HepG2 (cell line): ENCODE results near the gene MEIS1. TPM values are rescaled to one million over a fixed set of nuclear protein-coding genes. Genes with fewer than 3 reads are reported as not detected.

Source experiments
- ATAC-seq: fragments of 200-7000 bp; cut with Tn5 transposase; 3 replicates; pipeline ENCODE4 v1.9.1; 2020; ENCODE audit warnings: mild to moderate bottlenecking, moderate library complexity
- BruUV-seq: library from RNA; stranded (reverse); fragments of 400-500 nt; replicated peaks from 2 replicates; lab custom pipeline; 2021; lab: Mats Ljungman, UMichigan
- CTCF ChIA-PET: fragments of 300-600 bp; formaldehyde crosslinking; extraction: SDS; loops from one replicate; lab custom pipeline; 2021; ENCODE audit warnings: low total read pairs, inconsistent platforms, low intra/inter-chr PET ratio; lab: Yijun Ruan, JAX
- POLR2A ChIA-PET: fragments of 350-600 bp; sonication (Branson Sonifier 250); formaldehyde crosslinking; loops from one replicate; lab custom pipeline; 2020; ENCODE audit warnings: antibody characterized with exemption, inconsistent platforms; lab: Yijun Ruan, JAX
- DNase-seq: peaks from one replicate; pipeline ENCODE4 v3.0.0-alpha.2; 2015; ENCODE audit warnings: low spot score
- FAIRE-seq: peaks from 3 replicates; lab custom pipeline; 2011; peaks lifted over from hg19 to GRCh38; lab: Jason Lieb, UNC
- H2AFZ ChIP-seq: one replicate; pipeline ENCODE4 v1.6.1; 2011; ENCODE audit warnings: low read length, inconsistent platforms
- H3K27ac ChIP-seq: fragments of 300-600 bp; 3 replicates; pipeline ENCODE4 v1.8.0; 2011; ENCODE audit warnings: mixed run types, mild to moderate bottlenecking, mixed read lengths, low read length, inconsistent platforms; ENCODE audit not compliant: insufficient read depth; ENCODE audit errors: extremely low read length
- H3K27me3 ChIP-seq, 2 experiments: fragments of 200-600 bp in 1 of 2; 2 replicates in 1 of 2; 3 replicates in 1 of 2; pipeline versions ENCODE4 v1.6.0 to v1.8.0; 2011; ENCODE audit warnings: low read length in 2 of 2, mild to moderate bottlenecking in 2 of 2, moderate library complexity in 2 of 2, inconsistent platforms in 1 of 2; ENCODE audit not compliant: insufficient read depth in 2 of 2, control insufficient read depth in 1 of 2
- H3K36me3 ChIP-seq, 2 experiments: fragments of 200-600 bp in 1 of 2; replicated peaks in 1 of 2; 2 replicates in 1 of 2; 3 replicates in 1 of 2; pipeline versions ENCODE4 v1.5.1 to v1.8.0; 2011; ENCODE audit warnings: low read length in 2 of 2, inconsistent platforms in 1 of 2; ENCODE audit not compliant: insufficient read depth in 2 of 2, control insufficient read depth in 1 of 2
- H3K4me1 ChIP-seq: 2 replicates; pipeline ENCODE4 v1.5.1; 2012; ENCODE audit warnings: low read length, inconsistent platforms; ENCODE audit not compliant: insufficient read depth
- H3K4me2 ChIP-seq: 2 replicates; pipeline ENCODE4 v1.6.0; 2011; ENCODE audit warnings: low read depth, low read length, inconsistent platforms
- H3K4me3 ChIP-seq, 3 experiments: fragments of 200-600 bp in 1 of 3; sonication (generic), shearing (Covaris generic) in 1 of 3; replicated peaks in 1 of 3; 2 replicates each; pipeline ENCODE4 v1.5.1; 2011 to 2016; ENCODE audit warnings: low read length in 3 of 3, inconsistent platforms in 2 of 3, low read depth in 2 of 3, mild to moderate bottlenecking in 2 of 3, control low read depth in 1 of 3, mixed read lengths in 1 of 3; ENCODE audit not compliant: insufficient read depth in 1 of 3
- H3K79me2 ChIP-seq: one replicate; pipeline ENCODE4 v1.6.1; 2011; ENCODE audit warnings: low read length, inconsistent platforms; ENCODE audit not compliant: insufficient read depth
- H3K9ac ChIP-seq: 2 replicates; pipeline ENCODE4 v1.6.0; 2011; ENCODE audit warnings: mild to moderate bottlenecking, low read depth, low read length, inconsistent platforms; ENCODE audit not compliant: insufficient read depth
- H3K9me3 ChIP-seq: 2 replicates; pipeline ENCODE4 v1.5.1; 2012; ENCODE audit warnings: mild to moderate bottlenecking, low read length
- H4K20me1 ChIP-seq: 2 replicates; pipeline ENCODE4 v1.6.0; 2011; ENCODE audit warnings: inconsistent platforms, mild to moderate bottlenecking, low read length, moderate library complexity; ENCODE audit not compliant: insufficient read depth
- AGO2 ChIP-seq: fragments of 200-400 bp; formaldehyde crosslinking; optimal IDR thresholded peaks from 2 replicates; pipeline ENCODE3; 2017; ENCODE audit warnings: mild to moderate bottlenecking, low read depth, low read length, moderate library complexity
- ELF1 ChIP-seq: sonication (generic); formaldehyde crosslinking; IDR thresholded peaks from 2 replicates; pipeline ENCODE4 v1.4.0; 2020; ENCODE audit warnings: missing genetic modification reagents
- HNRNPK ChIP-seq: fragments of 200-400 bp; formaldehyde crosslinking; IDR thresholded peaks from 2 replicates; pipeline ENCODE4 v1.6.1; 2018; ENCODE audit warnings: low read length, low read depth, moderate library complexity, mild to moderate bottlenecking; ENCODE audit not compliant: poor library complexity, severe bottlenecking
- MAZ ChIP-seq, 2 experiments: sonication (generic) in 1 of 2; formaldehyde crosslinking in 1 of 2; IDR thresholded peaks; 2 replicates each; pipeline versions ENCODE4 v1.5.0 to v1.6.1; 2012 to 2020; ENCODE audit warnings: low read depth in 2 of 2, mild to moderate bottlenecking in 2 of 2, borderline replicate concordance in 1 of 2, improper control_type of control experiment in 1 of 2, low read length in 1 of 2, missing genetic modification reagents in 1 of 2, moderate library complexity in 1 of 2
- MIXL1 ChIP-seq: IDR thresholded peaks from 2 replicates; pipeline ENCODE4 v1.6.1; 2016
- PITX1 ChIP-seq: sonication (generic); formaldehyde crosslinking; IDR thresholded peaks from 2 replicates; pipeline ENCODE4 v1.5.1; 2020; ENCODE audit warnings: mild to moderate bottlenecking, missing genetic modification reagents
- RXRA ChIP-seq: sonication (generic); formaldehyde crosslinking; IDR thresholded peaks from 2 replicates; pipeline ENCODE4 v1.5.1; 2020; ENCODE audit warnings: missing genetic modification reagents
- SAP130 ChIP-seq: IDR thresholded peaks from 2 replicates; pipeline ENCODE4 v1.6.1; 2016; ENCODE audit warnings: low read depth
- SYNCRIP ChIP-seq: fragments of 200-400 bp; formaldehyde crosslinking; IDR thresholded peaks from 2 replicates; pipeline ENCODE4 v1.6.1; 2018; ENCODE audit warnings: mild to moderate bottlenecking, low read depth, low read length; ENCODE audit not compliant: insufficient read depth
- THAP11 ChIP-seq: IDR thresholded peaks from 2 replicates; pipeline ENCODE4 v1.6.1; 2016; ENCODE audit warnings: missing biosample characterization, missing genetic modification reagents
- ZBTB7A ChIP-seq: sonication (generic); formaldehyde crosslinking; IDR thresholded peaks from 2 replicates; pipeline ENCODE4 v1.8.0; 2022; ENCODE audit warnings: mild to moderate bottlenecking, missing genetic modification reagents
- ZNF124 ChIP-seq: sonication (generic); formaldehyde crosslinking; IDR thresholded peaks from 2 replicates; pipeline ENCODE4 v1.4.0; 2020; ENCODE audit warnings: missing genetic modification reagents
- ZNF337 ChIP-seq: sonication (generic); formaldehyde crosslinking; IDR thresholded peaks from 2 replicates; pipeline ENCODE4 v1.5.1; 2020; ENCODE audit warnings: missing genetic modification reagents, low read depth, mild to moderate bottlenecking, borderline replicate concordance
- WGBS: methylation state at CpG from one replicate; pipeline ENCODE4 v1.1.6; 2017; ENCODE audit warnings: low lambda C conversion rate; 5-methylcytosine and 5-hydroxymethylcytosine counted together
- in situ Hi-C: cut with HindIII; loops from 2 replicates; pipeline ENCODE4 v1.10.0; 2017; ENCODE audit warnings: low pct_unique_long_range_greater_than_20kb; ENCODE audit not compliant: extremely low pct_ligation_motif_present
- intact Hi-C: fragments of 100-400 bp; cut with micrococcal nuclease; formaldehyde crosslinking; loops from one replicate; pipeline ENCODE4 v1.10.0; 2022; ENCODE audit not compliant: unreplicated experiment
- polyA plus RNA-seq, 8 experiments: library from polyadenylated mRNA; depleted of rRNA in 3 of 8; stranded (reverse) in 7 of 8; unstranded in 1 of 8; fragments of >200 nt; fragmentation: Illumina TruSeq in 4 of 8; extraction: Trizol in 4 of 8; gene quantifications; 2 replicates each; pipeline versions ENCODE4 v1.2.1 to v1.2.3, GENCODE V29; 2011 to 2016; ENCODE audit warnings: low read depth in 4 of 8, missing spikeins in 1 of 8, mixed read lengths in 1 of 8; ENCODE audit not compliant: insufficient read depth in 1 of 8
- total RNA-seq, 5 experiments: library from RNA; depleted of rRNA; stranded (reverse); fragments of >200 nt; fragmentation: Illumina TruSeq; extraction: Trizol; gene quantifications; 2 replicates each; pipeline ENCODE4 v1.2.3, GENCODE V29; 2016; ENCODE audit warnings: low read depth in 1 of 5
- TF ChIP-seq, protein P1 (sequence below): IDR thresholded peaks from 2 replicates; pipeline ENCODE4 v1.6.1; 2012; ENCODE audit warnings: inconsistent platforms
- TF ChIP-seq, protein P2 (sequence below): sonication (generic); formaldehyde crosslinking; IDR thresholded peaks from 2 replicates; pipeline ENCODE4 v1.4.0; 2020; ENCODE audit warnings: mild to moderate bottlenecking, missing genetic modification reagents

Gene MEIS1
- total and polyA plus RNA-seq, 2 of the 13 experiments (the other 11 are each of a cell fraction or from before 2014, with no cell fraction given), result 3.8 to 6.0 TPM

DNA sequence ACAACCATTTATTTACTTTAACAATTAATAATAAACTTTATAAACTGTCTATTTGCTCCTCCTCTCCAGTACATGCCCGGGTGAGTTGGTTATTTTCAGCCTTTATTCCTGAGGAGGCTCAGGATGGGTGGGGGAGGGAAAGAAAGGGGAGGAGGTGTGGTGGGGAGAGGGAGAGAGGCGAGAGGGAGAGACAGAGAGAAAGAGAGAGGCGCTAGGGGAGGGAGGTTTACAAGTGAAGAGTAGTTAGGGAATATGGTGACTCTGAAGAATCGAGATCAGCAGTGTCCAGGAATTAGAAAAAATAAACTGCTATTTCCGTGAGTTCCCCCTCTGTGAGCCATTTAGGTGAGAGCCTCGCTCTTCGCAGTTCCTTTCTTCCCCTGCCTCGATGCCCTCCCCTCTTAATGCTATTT lies 138.9 kb downstream of the MEIS1 start:
- H3K36me3 ChIP-seq, result no peaks in the 10 kb centered on the region
- H3K4me3 ChIP-seq, result no peak overlapping the region
- peaks cover 4% of the 10 kb centered on the region; the same call in 1 of the 2 replicates for H4K20me1 ChIP-seq
- FAIRE-seq (no peak), ATAC-seq (no peak), DNase-seq (no peak)
- intact Hi-C loops (loop anchor here (2.0 kb wide), 2 partner anchors 561 to 933 kb away; no protein-coding TSS in a partner anchor), in situ Hi-C loops (loop anchor here (10.0 kb wide), 1 partner anchor 559 kb away; no protein-coding TSS in a partner anchor)
- ChIA-PET CTCF (no interaction called here), POLR2A (no interaction called here)
- H3K4me2 ChIP-seq, result no peak overlapping the region
- peaks cover 36% of the 10 kb centered on the region for H3K4me1 ChIP-seq
- H3K9ac ChIP-seq, result no peak overlapping the region
- TF ChIP-seq MIXL1 (CRISPR knock-in tag), result no peak
- TF ChIP-seq ZNF124 (CRISPR knock-in tag), result no peak
- TF ChIP-seq THAP11 (CRISPR knock-in tag), result no peak
- no peak for TF ChIP-seq ZNF337 (CRISPR knock-in tag)
- no peak for TF ChIP-seq ZBTB7A (CRISPR knock-in tag)
- peak; percentile 80 for TF ChIP-seq HNRNPK
- WGBS, result 58% methylated on average over 8 of the region's 8 CpGs
- no peaks in the 10 kb centered on the region for H3K9me3 ChIP-seq
- peaks cover 20 to 35% of the 10 kb centered on the region in 2 experiments for H3K27me3 ChIP-seq
- no peak overlapping the region for H3K27ac ChIP-seq
- no peak overlapping the region for H2AFZ ChIP-seq
- no peaks in the 10 kb centered on the region for H3K79me2 ChIP-seq
- BruUV-seq, result no TSS peak

DNA sequence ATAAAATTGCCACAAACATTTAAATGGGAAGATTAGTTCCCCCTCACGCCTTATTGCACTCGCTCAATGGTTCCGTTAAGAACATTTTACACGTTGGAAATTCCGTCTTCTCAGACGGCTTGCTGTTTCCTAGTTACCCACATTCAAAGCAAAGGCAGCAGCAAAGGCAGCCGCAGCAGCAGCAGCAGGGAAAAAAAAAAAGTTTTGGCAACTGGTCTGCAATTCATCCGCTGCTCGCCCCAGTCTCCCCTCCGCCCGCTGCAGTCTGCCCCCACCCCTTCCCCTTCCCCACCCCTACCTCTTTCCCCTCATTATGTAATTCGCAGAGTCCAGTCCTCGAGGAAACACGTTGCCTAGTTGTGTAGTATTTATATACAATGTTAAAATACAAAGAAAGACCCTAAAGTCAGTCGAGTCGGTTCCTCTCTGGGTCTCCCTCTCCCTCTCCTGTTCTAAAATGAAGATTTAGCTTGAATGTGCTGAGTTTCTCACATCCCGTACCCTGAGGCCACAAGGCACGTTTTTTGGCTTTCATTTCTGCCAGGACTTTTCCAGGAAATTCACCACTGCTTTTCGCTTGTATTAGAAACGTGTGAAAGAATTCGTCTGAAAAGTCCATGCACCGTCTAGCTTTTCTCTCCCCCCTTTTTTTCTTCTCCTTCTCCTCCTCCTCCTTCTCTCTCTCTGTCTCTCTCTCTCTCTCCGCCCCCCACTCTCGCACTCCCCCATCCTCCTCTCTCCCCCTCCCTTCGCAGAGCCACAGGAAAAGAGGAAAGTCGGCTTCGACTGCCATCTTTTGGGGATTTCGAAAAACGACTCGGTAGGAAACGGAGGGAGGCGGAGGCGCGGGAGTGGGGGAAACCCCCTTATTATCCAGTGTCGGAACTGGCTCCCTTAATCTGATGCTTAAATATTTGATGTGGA lies 140.0 kb downstream of the MEIS1 start:
- H3K4me1 ChIP-seq, result peaks cover 36% of the 10 kb centered on the region
- no peak overlapping the region for H3K27ac ChIP-seq
- no TSS peak for BruUV-seq
- intact Hi-C loops, result loop anchor here (1.0 to 2.0 kb wide), 4 partner anchors 140 to 934 kb away; partner anchors contain the start of gene MEIS1
- in situ Hi-C loops, result loop anchor here (5.0 to 25.0 kb wide), 4 partner anchors 143 to 1262 kb away; no protein-coding TSS in a partner anchor
- H2AFZ ChIP-seq, result peak overlapping the region; percentile 64
- H3K27me3 ChIP-seq, result peaks cover 20 to 45% of the 10 kb centered on the region in 2 experiments
- H3K4me2 ChIP-seq, result peak overlapping the region; percentile 93
- ATAC-seq (peak; percentile 61), DNase-seq (peak; percentile 57), FAIRE-seq (peak; percentile 69)
- peak overlapping the region; percentile 53 to 70 (median 62) for H3K4me3 ChIP-seq
- H3K9ac ChIP-seq, result peak overlapping the region; percentile 31; the same call in 1 of the 2 replicates
- 4% methylated on average over 35 of the region's 35 CpGs for WGBS
- peaks cover 4% of the 10 kb centered on the region; the same call in 1 of the 2 replicates for H4K20me1 ChIP-seq
- H3K9me3 ChIP-seq, result no peaks in the 10 kb centered on the region
- no peaks in the 10 kb centered on the region for H3K79me2 ChIP-seq
- ChIA-PET CTCF (interaction anchor here (3.0 kb wide), 1 partner anchor 145 kb away, joined by 23 read pairs; no protein-coding TSS in a partner anchor), POLR2A (no interaction called here)
- no peaks in the 10 kb centered on the region for H3K36me3 ChIP-seq
- TF ChIP-seq RXRA (CRISPR knock-in tag) (no peak), PITX1 (CRISPR knock-in tag) (no peak), MAZ (IDR thresholded peaks at IDR 0.05; ENCODE audit: borderline replicate concordance, low read depth, low read length) (peak; percentile 76; the same call in 1 of the 2 replicates), MAZ (CRISPR knock-in tag; IDR thresholded peaks at IDR 0.05; ENCODE audit: low read depth) (0 out of 2 replicates have a peak, but pooled peaks have one; percentile 52), SYNCRIP (no peak), ELF1 (CRISPR knock-in tag) (no peak), ZNF337 (CRISPR knock-in tag) (no peak), AGO2 (no peak), SAP130 (CRISPR knock-in tag) (peak; percentile 22; the same call in 1 of the 2 replicates)
- TF ChIP-seq, protein P1, sequence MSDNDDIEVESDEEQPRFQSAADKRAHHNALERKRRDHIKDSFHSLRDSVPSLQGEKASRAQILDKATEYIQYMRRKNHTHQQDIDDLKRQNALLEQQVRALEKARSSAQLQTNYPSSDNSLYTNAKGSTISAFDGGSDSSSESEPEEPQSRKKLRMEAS, result 0 out of 2 replicates have a peak, but pooled peaks have one; percentile 23
- TF ChIP-seq, protein P2, sequence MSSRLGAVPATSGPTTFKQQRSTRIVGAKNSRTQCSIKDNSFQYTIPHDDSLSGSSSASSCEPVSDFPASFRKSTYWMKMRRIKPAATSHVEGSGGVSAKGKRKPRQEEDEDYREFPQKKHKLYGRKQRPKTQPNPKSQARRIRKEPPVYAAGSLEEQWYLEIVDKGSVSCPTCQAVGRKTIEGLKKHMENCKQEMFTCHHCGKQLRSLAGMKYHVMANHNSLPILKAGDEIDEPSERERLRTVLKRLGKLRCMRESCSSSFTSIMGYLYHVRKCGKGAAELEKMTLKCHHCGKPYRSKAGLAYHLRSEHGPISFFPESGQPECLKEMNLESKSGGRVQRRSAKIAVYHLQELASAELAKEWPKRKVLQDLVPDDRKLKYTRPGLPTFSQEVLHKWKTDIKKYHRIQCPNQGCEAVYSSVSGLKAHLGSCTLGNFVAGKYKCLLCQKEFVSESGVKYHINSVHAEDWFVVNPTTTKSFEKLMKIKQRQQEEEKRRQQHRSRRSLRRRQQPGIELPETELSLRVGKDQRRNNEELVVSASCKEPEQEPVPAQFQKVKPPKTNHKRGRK (CRISPR knock-in tag), result peak; percentile 97
